ENCODE measurements around the gene RPS27.
A peak's percentile ranks its signal among the peaks of the same experiment; 100 is the strongest.

The RPS27 gene

GRCh38 chr1:153958961-153959260 is 31.7 kb upstream of the RPS27 start:
- Histone ChIP-seq H3K36me3 (replicated peaks; ENCODE audit: insufficient read depth, low read length) (no peaks in the 10 kb centered on the region), H3K9ac (ENCODE audit: low read length) (no peak overlapping the region), H3K27ac (ENCODE audit: low read length) (no peak overlapping the region)

GRCh38 chr1:153959454-153959853 is 31.1 kb upstream of the RPS27 start:
- H3K9me2 ChIP-seq (replicated peaks; ENCODE audit: insufficient read depth, low read length): no peaks in the 10 kb centered on the region
- peaks cover 34% of the 10 kb centered on the region for H3K4me1 ChIP-seq (ENCODE audit: low read length)
- no peaks in the 10 kb centered on the region for H4K20me1 ChIP-seq (ENCODE audit: insufficient read depth, low read length)
- no peak overlapping the region for H3K4me2 ChIP-seq (ENCODE audit: low read depth, low read length)
- H3K79me2 ChIP-seq (ENCODE audit: low read length): peaks cover 59% of the 10 kb centered on the region
- H3K27me3 ChIP-seq (replicated peaks; ENCODE audit: insufficient read depth, low read length): no peaks in the 10 kb centered on the region
- no peak overlapping the region for H2AFZ ChIP-seq (ENCODE audit: low read length)
- no peaks in the 10 kb centered on the region for H3K36me3 ChIP-seq (replicated peaks; ENCODE audit: insufficient read depth, low read length)
- H3K27ac ChIP-seq (ENCODE audit: low read length): no peak overlapping the region
- H3K9ac ChIP-seq (ENCODE audit: low read length): no peak overlapping the region
- H3K4me3 ChIP-seq (ENCODE audit: low read length): no peak overlapping the region
- no peaks in the 10 kb centered on the region for H3K9me3 ChIP-seq (replicated peaks; ENCODE audit: insufficient read depth, low read length)
- DNase-seq: no peak
- TF ChIP-seq EZH2 (optimal IDR thresholded peaks at IDR 0.05; ENCODE audit: low read depth, low read length) (no peak), EZH2phosphoT487 (IDR thresholded peaks at IDR 0.05; ENCODE audit: low read length) (no peak), CTCF (IDR thresholded peaks at IDR 0.05; ENCODE audit: low read length) (no peak)
- peaks cover 10% of the 10 kb centered on the region; the same call in 1 of the 2 replicates for H3F3A ChIP-seq (ENCODE audit: insufficient read depth, low read length)

More at GRCh38 chr1:153958961-153959260, 31.7 kb upstream of the RPS27 start:
- peaks cover 64% of the 10 kb centered on the region for H3K79me2 ChIP-seq (ENCODE audit: low read length)
- H3K9me2 ChIP-seq (replicated peaks; ENCODE audit: insufficient read depth, low read length): no peaks in the 10 kb centered on the region
- H3F3A ChIP-seq (ENCODE audit: insufficient read depth, low read length): peaks cover 6% of the 10 kb centered on the region; the same call in 1 of the 2 replicates
- no peaks in the 10 kb centered on the region for H3K9me3 ChIP-seq (replicated peaks; ENCODE audit: insufficient read depth, low read length)
- H3K4me1 ChIP-seq (ENCODE audit: low read length): peaks cover 31% of the 10 kb centered on the region
- H3K4me2 ChIP-seq (ENCODE audit: low read depth, low read length): peak overlapping the region; percentile 67
- DNase-seq: no peak
- no peaks in the 10 kb centered on the region for H3K27me3 ChIP-seq (replicated peaks; ENCODE audit: insufficient read depth, low read length)
- no peaks in the 10 kb centered on the region for H4K20me1 ChIP-seq (ENCODE audit: insufficient read depth, low read length)
- H3K4me3 ChIP-seq (ENCODE audit: low read length): peak overlapping the region; percentile 31; the same call in 1 of the 2 replicates
- H2AFZ ChIP-seq (ENCODE audit: low read length): peak overlapping the region; percentile 13
- TF ChIP-seq EZH2 (optimal IDR thresholded peaks at IDR 0.05; ENCODE audit: low read depth, low read length): no peak
- no peak for TF ChIP-seq EZH2phosphoT487 (IDR thresholded peaks at IDR 0.05; ENCODE audit: low read length)
- no peak for TF ChIP-seq CTCF (IDR thresholded peaks at IDR 0.05; ENCODE audit: low read length)

GRCh38 chr1:153960206-153960605 is 30.4 kb upstream of the RPS27 start:
- peaks cover 34% of the 10 kb centered on the region for H3K4me1 ChIP-seq (ENCODE audit: low read length)

More at GRCh38 chr1:153960206-153960605, 30.4 kb upstream of the RPS27 start:
- H3K27ac ChIP-seq (ENCODE audit: low read length): no peak overlapping the region
- peaks cover 52% of the 10 kb centered on the region for H3K79me2 ChIP-seq (ENCODE audit: low read length)
- H3F3A ChIP-seq (ENCODE audit: insufficient read depth, low read length): peaks cover 10% of the 10 kb centered on the region; the same call in 1 of the 2 replicates
- H3K9me3 ChIP-seq (replicated peaks; ENCODE audit: insufficient read depth, low read length): no peaks in the 10 kb centered on the region
- H3K9ac ChIP-seq (ENCODE audit: low read length): no peak overlapping the region
- no peak for DNase-seq
- H3K9me2 ChIP-seq (replicated peaks; ENCODE audit: insufficient read depth, low read length): no peaks in the 10 kb centered on the region
- no peaks in the 10 kb centered on the region for H3K27me3 ChIP-seq (replicated peaks; ENCODE audit: insufficient read depth, low read length)
- no peaks in the 10 kb centered on the region for H3K36me3 ChIP-seq (replicated peaks; ENCODE audit: insufficient read depth, low read length)
- no peak for TF ChIP-seq EZH2 (optimal IDR thresholded peaks at IDR 0.05; ENCODE audit: low read depth, low read length)
- TF ChIP-seq CTCF (IDR thresholded peaks at IDR 0.05; ENCODE audit: low read length): no peak
- TF ChIP-seq EZH2phosphoT487 (IDR thresholded peaks at IDR 0.05; ENCODE audit: low read length): no peak
- H3K4me3 ChIP-seq (ENCODE audit: low read length): no peak overlapping the region
- H2AFZ ChIP-seq (ENCODE audit: low read length): no peak overlapping the region
- H3K4me2 ChIP-seq (ENCODE audit: low read depth, low read length): no peak overlapping the region
- H4K20me1 ChIP-seq (ENCODE audit: insufficient read depth, low read length): no peaks in the 10 kb centered on the region

Measured in MM.1S (cell line).